ENCODE results near the gene SLC35F3.
"Not testable (repeated sequence)": the region's sequence is repeated elsewhere in the genome, so short reads cannot be mapped to it uniquely, and the experiment has no call there.

SLC35F3 gene

DNA sequence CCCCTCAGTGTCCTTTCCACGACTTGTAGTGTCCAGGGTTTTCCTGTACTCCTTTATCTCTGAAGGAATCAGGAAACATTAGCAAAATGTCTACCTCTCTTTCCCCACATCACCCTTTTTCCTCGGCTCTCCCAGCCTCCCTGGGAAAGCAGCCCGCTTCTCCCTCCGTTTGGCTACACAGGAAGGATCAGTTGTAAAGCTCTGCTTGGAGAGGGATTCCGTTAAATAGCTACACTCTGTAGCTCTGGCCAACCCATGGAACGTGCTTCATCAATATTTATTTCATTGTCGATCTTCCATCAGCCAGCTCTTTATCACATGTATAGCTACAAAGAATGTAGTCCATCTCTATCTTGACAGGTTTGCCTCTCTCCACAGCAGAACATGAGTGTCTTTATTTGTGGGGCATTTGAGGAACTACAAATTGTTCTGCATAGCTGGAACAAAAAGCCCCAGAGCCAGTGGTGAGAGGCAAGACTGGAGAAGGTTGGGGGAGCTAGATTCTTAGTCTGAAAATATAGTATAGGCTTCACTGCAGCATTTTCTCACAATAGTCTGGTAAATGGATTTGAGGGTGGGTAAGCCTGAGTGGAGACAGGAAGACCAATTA is 191.8 kb downstream of the SLC35F3 start:
- no peak overlapping the region for H3K4me3 Mint-ChIP-seq
- intact Hi-C loops (cut with micrococcal nuclease), result no loop called here
- H3K9me3 Mint-ChIP-seq, result no peaks in the 10 kb centered on the region
- no peak overlapping the region for H3K27ac Mint-ChIP-seq
- H3K27me3 Mint-ChIP-seq, result peaks cover 2% of the 10 kb centered on the region
- peaks cover 38% of the 10 kb centered on the region for H3K4me1 Mint-ChIP-seq (ENCODE audit: low read depth)
- H3K36me3 Mint-ChIP-seq (ENCODE audit: low read depth), result no peaks in the 10 kb centered on the region

GRCh38 chr1:234102583-234102982 is 198.1 kb downstream of the SLC35F3 start:
- Mint-ChIP-seq H3K27me3 (peaks cover 10% of the 10 kb centered on the region), H3K4me3 (no peak overlapping the region), H3K4me1 (ENCODE audit: low read depth) (no peaks in the 10 kb centered on the region), H3K36me3 (ENCODE audit: low read depth) (no peaks in the 10 kb centered on the region), H3K9me3 (no peaks in the 10 kb centered on the region), H3K27ac (no peak overlapping the region)
- intact Hi-C loops (cut with micrococcal nuclease), result no loop called here

DNA sequence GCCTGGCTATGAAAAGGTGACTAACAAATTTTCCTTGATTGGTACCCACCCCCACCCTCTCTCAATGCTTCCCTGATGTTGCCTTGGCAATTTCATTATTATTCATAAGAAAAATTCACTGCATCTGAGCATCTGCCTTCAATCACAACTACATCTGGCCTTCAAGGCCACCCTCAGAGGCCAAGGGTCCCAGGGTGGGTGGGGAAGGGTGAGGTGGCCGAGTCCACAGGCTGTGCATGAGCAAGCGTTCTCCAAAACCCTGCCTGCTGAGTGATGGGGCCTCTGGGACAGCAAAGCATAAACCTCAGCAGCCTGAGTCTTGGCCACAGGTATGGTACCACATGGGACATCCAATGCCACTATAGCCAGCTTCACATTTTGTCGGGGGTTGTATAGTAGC is 198.7 kb downstream of the SLC35F3 start:
- H3K27me3 Mint-ChIP-seq, result peaks cover 10% of the 10 kb centered on the region
- no peaks in the 10 kb centered on the region for H3K4me1 Mint-ChIP-seq (ENCODE audit: low read depth)
- H3K4me3 Mint-ChIP-seq, result no peak overlapping the region
- no peaks in the 10 kb centered on the region for H3K36me3 Mint-ChIP-seq (ENCODE audit: low read depth)
- intact Hi-C loops (cut with micrococcal nuclease), result no loop called here
- no peaks in the 10 kb centered on the region for H3K9me3 Mint-ChIP-seq
- H3K27ac Mint-ChIP-seq, result no peak overlapping the region

DNA sequence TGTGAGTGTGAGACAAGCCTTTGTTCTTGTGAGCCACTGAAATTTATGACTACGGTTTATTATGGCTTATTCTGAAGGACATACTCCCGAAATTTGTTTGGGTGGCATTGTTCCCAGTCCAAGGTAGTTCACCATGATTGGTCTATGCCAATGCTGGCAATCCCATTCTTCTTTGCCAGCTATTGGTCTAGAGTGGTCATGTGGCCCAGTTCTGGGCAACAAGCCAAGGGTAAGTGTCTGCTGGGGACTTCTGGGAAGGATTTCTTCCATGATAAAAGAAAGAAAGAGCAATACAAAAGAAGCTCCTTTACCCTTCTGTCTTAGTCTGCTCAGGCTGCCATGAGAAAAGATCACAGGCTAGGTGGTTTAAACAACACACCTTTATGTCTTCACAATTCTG is 201.6 kb downstream of the SLC35F3 start:
- peaks cover 8% of the 10 kb centered on the region for H3K27me3 Mint-ChIP-seq
- no peak overlapping the region for H3K4me3 Mint-ChIP-seq
- no peaks in the 10 kb centered on the region for H3K36me3 Mint-ChIP-seq (ENCODE audit: low read depth)
- no peak overlapping the region for H3K27ac Mint-ChIP-seq
- no peaks in the 10 kb centered on the region for H3K9me3 Mint-ChIP-seq
- H3K4me1 Mint-ChIP-seq (ENCODE audit: low read depth), result no peaks in the 10 kb centered on the region
- intact Hi-C loops (cut with micrococcal nuclease), result no loop called here

- intact Hi-C loops (cut with micrococcal nuclease), result no loop called here
- H3K9me3 Mint-ChIP-seq, result no peaks in the 10 kb centered on the region
- H3K36me3 Mint-ChIP-seq (ENCODE audit: low read depth), result no peaks in the 10 kb centered on the region
- H3K27me3 Mint-ChIP-seq, result peaks cover 6% of the 10 kb centered on the region
- H3K4me1 Mint-ChIP-seq (ENCODE audit: low read depth), result no peaks in the 10 kb centered on the region
- no peak overlapping the region for H3K27ac Mint-ChIP-seq
- H3K4me3 Mint-ChIP-seq, result no peak overlapping the region
Measured at GRCh38 chr1:234107416-234108021, 203.0 kb downstream of the SLC35F3 start.

DNA sequence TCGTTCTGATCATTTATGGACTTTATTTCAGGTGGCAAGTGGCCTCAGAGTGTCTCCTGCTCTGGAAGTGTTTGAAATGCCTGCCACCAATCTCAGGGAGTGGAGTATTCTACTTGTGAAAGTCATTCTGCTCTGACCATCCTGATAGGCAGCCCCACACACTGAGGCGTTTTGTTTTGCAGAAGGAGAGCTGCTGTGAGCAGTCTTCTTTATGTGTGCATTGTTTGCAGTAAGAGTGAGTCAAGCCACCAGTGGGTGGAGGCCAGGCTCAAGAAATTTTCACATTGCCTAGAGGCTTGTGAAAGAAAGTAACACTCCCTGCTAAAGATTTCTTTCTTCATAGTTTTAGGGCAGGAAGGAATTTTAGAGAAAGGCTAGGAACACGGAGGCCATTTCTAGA is 204.4 kb downstream of the SLC35F3 start:
- H3K4me3 Mint-ChIP-seq, result no peak overlapping the region
- peaks cover 7% of the 10 kb centered on the region for H3K27me3 Mint-ChIP-seq
- no peaks in the 10 kb centered on the region for H3K4me1 Mint-ChIP-seq (ENCODE audit: low read depth)
- H3K9me3 Mint-ChIP-seq, result no peaks in the 10 kb centered on the region
- no peak overlapping the region for H3K27ac Mint-ChIP-seq
- no peaks in the 10 kb centered on the region for H3K36me3 Mint-ChIP-seq (ENCODE audit: low read depth)
- intact Hi-C loops (cut with micrococcal nuclease), result no loop called here

DNA sequence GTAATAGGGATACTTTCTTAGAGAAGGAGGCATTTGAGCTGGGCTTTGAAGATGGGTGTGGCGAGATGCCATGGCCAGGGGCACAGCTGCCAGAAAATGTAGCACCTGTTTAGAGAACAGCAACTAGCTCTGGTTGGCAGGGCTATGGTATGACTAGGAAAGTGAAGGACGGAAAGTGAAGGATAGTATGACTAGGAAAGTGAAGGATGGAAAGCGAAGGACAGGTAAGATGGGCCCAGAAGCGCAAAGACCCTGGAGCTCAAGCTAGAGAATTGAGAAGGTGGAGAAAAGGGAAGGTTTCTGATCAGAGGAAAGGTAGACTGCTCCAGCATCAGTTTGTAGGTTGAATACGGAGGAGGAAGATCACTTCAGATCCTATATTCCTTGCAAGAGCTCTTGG is 205.4 kb downstream of the SLC35F3 start:
- Mint-ChIP-seq H3K27ac (no peak overlapping the region), H3K4me1 (ENCODE audit: low read depth) (peaks cover 4% of the 10 kb centered on the region), H3K27me3 (peaks cover 8% of the 10 kb centered on the region), H3K9me3 (no peaks in the 10 kb centered on the region), H3K4me3 (no peak overlapping the region), H3K36me3 (ENCODE audit: low read depth) (no peaks in the 10 kb centered on the region)
- intact Hi-C loops (cut with micrococcal nuclease), result loop anchor here (5.0 kb wide), 1 partner anchor 197 kb away; no protein-coding TSS in a partner anchor

DNA sequence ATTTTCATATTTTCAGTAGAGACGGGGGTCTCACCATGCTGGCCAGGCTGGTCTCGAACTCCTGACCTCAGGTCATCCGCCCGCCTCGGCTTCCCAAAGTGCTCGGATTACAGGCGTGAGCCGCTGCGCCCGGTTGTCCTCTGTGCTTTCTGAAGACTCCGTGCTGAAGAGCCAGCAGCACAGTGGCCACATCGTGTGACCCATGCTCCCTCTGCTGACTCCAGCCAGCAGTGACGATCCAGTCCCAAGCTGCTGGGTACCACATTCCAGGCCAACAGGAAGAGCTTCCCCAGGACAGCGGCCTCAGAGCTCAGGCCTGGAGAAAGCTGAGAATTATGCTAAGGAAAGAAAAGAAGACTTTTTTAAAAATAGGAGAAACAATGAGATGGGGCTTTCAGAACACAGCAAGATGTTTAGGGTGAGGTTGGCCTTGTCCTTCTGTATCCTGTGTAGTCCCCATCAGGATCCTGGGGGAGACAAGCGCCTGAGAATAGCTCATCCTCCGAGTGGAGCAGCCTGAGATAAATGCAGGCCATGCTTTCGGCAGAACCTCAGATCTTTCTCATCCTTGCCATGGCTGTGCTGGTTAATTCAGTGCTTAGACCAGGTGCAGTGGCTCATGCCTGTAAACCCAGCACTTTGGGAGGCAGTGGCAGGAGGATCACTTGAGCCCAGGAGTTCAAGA is 207.1 kb downstream of the SLC35F3 start:
- H3K27me3 Mint-ChIP-seq, result peaks cover 14% of the 10 kb centered on the region
- H3K4me3 Mint-ChIP-seq, result no peak overlapping the region
- intact Hi-C loops (cut with micrococcal nuclease), result loop anchor here (1.0 to 5.0 kb wide), 2 partner anchors 12 to 196 kb away; no protein-coding TSS in a partner anchor
- H3K4me1 Mint-ChIP-seq (ENCODE audit: low read depth), result peaks cover 9% of the 10 kb centered on the region
- no peaks in the 10 kb centered on the region for H3K9me3 Mint-ChIP-seq
- no peaks in the 10 kb centered on the region for H3K36me3 Mint-ChIP-seq (ENCODE audit: low read depth)
- H3K27ac Mint-ChIP-seq, result no peak overlapping the region

DNA sequence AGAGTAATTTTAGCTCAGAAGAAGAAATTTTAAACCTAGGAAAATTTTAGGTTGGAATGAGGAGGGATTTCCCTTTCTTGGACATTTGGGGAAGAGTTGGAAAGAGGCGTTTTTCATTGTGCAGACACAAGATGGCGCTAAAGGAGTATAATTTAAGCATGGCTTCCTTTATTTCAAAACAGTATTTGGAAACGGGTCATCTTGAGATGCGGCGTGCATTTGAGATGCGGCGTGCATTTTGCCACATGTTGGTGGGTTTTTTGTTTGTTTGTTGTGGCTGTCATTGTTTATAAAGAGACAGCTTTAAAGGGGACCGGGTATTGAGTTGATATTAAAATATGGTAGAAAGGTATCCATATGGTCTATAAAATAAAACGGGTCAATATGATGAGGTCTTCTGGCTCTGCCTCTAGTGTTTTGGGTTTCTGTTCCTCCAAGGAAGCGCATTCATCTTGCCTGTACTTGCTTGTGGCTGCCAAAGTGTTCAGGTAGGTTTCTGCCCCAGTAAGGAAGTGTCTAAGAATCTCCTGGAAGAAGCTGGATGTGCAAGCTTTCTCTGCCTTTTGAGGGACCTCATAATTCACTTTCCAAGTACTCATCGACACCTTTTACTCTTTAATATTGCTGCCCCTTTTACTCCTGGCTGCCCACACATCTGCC is 210.3 kb downstream of the SLC35F3 start:
- Mint-ChIP-seq H3K9me3 (no peaks in the 10 kb centered on the region), H3K27me3 (peaks cover 14% of the 10 kb centered on the region), H3K4me3 (no peak overlapping the region), H3K36me3 (ENCODE audit: low read depth) (no peaks in the 10 kb centered on the region), H3K4me1 (ENCODE audit: low read depth) (peaks cover 9% of the 10 kb centered on the region), H3K27ac (no peak overlapping the region)
- intact Hi-C loops (cut with micrococcal nuclease), result loop anchor here (5.0 kb wide), 1 partner anchor 193 kb away; no protein-coding TSS in a partner anchor

DNA sequence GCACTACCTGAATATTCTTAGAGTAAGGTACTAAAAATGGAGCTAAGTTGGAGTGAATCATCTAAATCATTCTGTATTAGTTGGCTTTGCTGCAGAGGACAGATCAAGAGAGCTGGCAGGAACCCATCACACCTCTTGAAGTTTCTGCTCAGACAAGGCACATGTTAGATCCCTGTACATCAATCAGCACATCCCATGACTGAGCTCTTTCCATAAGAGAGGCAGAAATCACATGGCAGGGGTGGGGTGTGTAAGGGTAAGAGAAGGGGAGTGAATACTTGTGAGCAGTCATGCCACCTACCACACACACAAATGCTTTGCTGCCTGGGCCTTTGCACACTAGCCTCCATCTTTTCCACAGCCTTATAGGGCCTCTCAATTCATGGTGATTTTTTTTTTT is 214.4 kb downstream of the SLC35F3 start:
- H3K27me3 Mint-ChIP-seq, result peaks cover 8% of the 10 kb centered on the region
- no peaks in the 10 kb centered on the region for H3K36me3 Mint-ChIP-seq (ENCODE audit: low read depth)
- H3K4me1 Mint-ChIP-seq (ENCODE audit: low read depth), result peaks cover 9% of the 10 kb centered on the region
- no peak overlapping the region for H3K4me3 Mint-ChIP-seq
- H3K9me3 Mint-ChIP-seq, result no peaks in the 10 kb centered on the region
- intact Hi-C loops (cut with micrococcal nuclease), result no loop called here
- no peak overlapping the region for H3K27ac Mint-ChIP-seq

DNA sequence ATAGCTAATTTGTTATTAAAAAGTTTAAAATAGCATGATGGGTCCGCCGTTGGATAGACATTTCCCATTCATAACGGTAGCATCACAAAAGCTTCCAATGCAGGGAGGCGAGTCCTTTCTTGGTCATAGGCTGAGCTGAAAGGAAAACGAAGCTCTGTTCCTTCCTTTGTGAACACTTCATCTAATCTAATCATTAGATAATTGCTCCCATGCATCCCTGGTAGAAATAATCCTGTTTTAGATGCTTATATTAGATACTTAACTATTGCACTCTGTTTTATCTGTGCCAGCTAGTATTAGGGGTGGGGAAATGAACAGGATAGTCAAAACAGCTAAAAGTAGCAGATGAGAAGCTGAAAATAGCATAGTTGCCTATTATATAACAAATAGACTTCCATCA is 215.0 kb downstream of the SLC35F3 start:
- peaks cover 7% of the 10 kb centered on the region for H3K27me3 Mint-ChIP-seq
- intact Hi-C loops (cut with micrococcal nuclease), result no loop called here
- no peak overlapping the region for H3K27ac Mint-ChIP-seq
- peaks cover 9% of the 10 kb centered on the region for H3K4me1 Mint-ChIP-seq (ENCODE audit: low read depth)
- H3K9me3 Mint-ChIP-seq, result no peaks in the 10 kb centered on the region
- no peaks in the 10 kb centered on the region for H3K36me3 Mint-ChIP-seq (ENCODE audit: low read depth)
- H3K4me3 Mint-ChIP-seq, result no peak overlapping the region

DNA sequence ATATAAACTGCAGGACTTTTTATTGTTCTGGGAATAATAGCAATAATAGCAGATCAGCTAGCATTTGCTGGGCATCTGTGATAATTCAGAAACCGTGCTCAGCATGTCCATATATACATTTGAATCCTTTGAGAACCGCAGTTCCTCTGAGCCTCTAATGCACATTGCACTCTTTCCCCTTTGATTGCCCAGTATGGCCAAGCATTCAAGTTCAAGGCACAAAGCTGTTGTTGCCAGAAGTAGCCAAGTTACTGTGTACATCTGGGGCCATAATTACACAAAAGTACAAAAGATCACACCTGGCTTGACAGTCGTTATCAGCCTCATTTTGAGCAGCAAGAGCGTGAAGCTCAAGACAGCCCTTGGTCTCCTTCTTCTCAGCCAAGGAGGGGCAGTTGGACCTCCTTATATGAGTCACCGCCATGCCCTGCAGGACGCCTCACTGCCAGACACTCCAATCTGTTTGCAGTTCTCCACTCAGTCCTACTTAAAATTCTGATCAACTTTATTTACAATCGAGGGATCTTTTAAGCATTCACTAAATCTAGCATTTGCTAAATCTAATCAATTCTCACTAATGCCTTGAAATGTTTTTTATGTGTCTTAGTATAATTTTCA is 216.0 kb downstream of the SLC35F3 start:
- Mint-ChIP-seq H3K36me3 (ENCODE audit: low read depth) (no peaks in the 10 kb centered on the region), H3K4me1 (ENCODE audit: low read depth) (peaks cover 5% of the 10 kb centered on the region), H3K9me3 (no peaks in the 10 kb centered on the region), H3K4me3 (no peak overlapping the region), H3K27me3 (peaks cover 10% of the 10 kb centered on the region), H3K27ac (no peak overlapping the region)
- intact Hi-C loops (cut with micrococcal nuclease), result no loop called here

DNA sequence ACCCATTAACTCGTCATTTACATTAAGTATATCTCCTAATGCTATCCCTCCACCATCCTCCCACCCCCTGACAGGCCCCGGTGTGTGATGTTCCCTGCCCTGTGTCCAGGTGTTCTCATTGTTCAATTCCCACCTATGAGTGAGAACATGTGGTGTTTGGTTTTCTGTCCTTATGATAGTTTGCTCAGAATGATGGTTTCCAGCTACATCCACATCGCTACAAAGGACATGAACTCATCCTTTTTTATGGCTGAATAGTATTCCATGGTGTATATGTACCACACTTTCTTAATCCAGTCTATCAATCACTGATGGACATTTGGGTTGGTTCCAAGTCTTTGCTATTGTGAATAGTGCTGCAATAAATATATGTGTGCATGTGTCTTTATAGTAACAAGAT is 217.2 kb downstream of the SLC35F3 start:
- H3K4me1 Mint-ChIP-seq (ENCODE audit: low read depth); H3K9me3 Mint-ChIP-seq; intact Hi-C loops (cut with micrococcal nuclease); H3K4me3 Mint-ChIP-seq; H3K36me3 Mint-ChIP-seq (ENCODE audit: low read depth); H3K27ac Mint-ChIP-seq: not testable (repeated sequence)
- peaks cover 20% of the 10 kb centered on the region for H3K27me3 Mint-ChIP-seq

DNA sequence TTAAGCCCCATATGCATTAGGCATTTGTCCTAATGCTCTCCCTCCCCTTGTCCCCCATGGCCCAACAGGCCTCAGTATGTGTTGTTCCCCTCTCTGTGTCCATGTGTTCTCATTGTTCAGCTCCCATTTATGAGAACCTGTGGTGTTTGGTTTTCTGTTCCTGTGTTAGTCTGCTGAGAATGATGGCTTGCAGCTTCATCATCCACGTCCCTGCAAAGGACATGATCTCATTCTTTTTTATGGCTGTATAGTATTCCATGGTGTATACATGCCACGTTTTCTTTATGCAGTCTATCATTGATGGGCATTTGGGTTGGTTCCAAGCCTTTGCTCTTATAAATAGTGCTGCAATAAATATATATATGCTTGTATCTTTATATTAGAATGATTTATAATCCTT is 218.1 kb downstream of the SLC35F3 start:
- H3K27me3 Mint-ChIP-seq, result peaks cover 25% of the 10 kb centered on the region
- H3K27ac Mint-ChIP-seq; H3K4me1 Mint-ChIP-seq (ENCODE audit: low read depth); H3K9me3 Mint-ChIP-seq; H3K36me3 Mint-ChIP-seq (ENCODE audit: low read depth); intact Hi-C loops (cut with micrococcal nuclease); H3K4me3 Mint-ChIP-seq: not testable (repeated sequence)

All from dendritic cell treated with granulocyte-macrophage colony-stimulating factor and Interleukin-4, amounts not matched to agents 40 ng/mL and 50 ng/mL, for 4 days (primary cell).